Pons (tissue), 1 donor: ENCODE data around the gene FBXO3.
A peak's percentile ranks its signal among the peaks of the same experiment; 100 is the strongest.

Experiments
- DNase-seq: peaks from one replicate; pipeline ENCODE4 v3.0.0-alpha.2; 2016; ENCODE audit warnings: low spot score

Gene FBXO3

DNA sequence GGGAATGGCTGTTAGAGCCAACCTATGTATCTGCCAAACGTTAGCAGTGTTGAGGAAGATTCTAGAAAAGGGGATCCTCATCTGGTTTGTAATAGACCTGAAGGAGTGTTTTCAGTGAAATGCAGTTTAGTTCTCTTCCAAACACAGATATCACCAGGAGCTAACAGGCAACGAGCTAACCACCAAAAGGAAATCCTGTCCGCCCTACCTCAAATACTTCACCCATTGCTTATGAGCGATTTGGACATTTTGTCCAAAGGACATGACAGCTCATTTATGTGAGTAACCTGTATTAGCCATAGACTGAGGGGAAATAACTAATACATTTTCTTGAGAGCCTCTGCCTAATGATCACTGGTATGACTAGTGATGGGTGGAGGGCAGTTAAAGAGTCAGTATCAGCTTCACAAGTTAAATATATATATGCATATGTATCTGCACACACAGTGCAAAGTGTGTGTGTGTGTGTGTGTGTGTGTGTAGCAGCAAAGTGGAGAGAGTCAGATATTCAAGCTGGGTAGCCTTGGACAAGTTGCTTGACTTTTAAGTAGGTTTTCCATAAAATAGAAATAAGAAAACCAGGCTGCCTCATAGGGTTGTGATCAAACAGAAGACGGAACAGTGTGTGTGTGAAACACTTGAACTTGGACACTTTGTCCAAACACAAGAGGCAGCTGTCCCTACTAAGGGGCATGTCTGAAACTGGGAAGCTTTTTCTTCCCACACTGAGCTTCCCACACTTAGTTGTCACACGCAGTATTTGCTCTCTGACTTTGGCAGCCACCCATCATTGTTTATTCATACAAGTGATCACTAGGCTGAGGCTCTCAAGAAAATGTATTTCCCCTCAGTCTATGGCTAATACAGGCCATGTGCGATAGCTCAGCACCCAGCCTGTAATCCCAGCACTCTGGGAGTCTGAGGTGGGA, 72.8 kb downstream of the FBXO3 start:
- DNase-seq = peak; percentile 97

GRCh38 chr11:33700502-33701271, 73.6 kb downstream of the FBXO3 start, which contains the start of gene C11orf91:
Gene C11orf91, minus strand, starts transcription at chr11:33700826. Its CDS starts 86 bp downstream, at chr11:33700740.
- DNase-seq = peak; percentile 85

- no peak for DNase-seq
Observed at GRCh38 chr11:33700063-33700501, 74.2 kb downstream of the FBXO3 start.

DNA sequence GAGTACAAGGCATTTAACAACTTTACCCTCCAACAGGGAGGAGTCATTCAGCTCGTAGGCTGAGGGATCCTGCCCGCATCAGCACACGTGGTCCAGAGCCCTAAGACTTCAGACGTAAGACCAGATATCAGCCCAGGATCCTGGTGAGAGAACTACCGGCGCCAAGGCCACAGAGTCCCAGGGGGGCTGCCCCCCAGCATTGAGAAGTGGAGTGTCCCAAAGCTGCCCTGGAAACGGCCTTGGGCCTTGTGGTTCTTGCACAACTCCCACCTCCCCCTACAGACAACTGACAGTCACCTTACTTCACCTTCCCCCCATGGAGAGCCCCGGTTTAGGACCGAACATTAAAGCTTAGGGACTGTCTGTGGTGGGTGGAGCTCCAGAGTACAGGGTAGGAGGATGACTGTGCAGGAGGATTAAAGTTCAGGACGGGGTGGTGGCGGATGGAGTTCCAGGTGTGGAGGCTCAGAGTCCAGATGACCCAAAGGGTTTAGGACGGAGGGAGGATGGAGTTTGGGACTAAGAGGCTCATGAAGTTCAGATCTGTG, 74.7 kb downstream of the FBXO3 start:
- no peak for DNase-seq

GRCh38 chr11:33698921-33699320, 75.4 kb downstream of the FBXO3 start:
- no peak for DNase-seq

DNA sequence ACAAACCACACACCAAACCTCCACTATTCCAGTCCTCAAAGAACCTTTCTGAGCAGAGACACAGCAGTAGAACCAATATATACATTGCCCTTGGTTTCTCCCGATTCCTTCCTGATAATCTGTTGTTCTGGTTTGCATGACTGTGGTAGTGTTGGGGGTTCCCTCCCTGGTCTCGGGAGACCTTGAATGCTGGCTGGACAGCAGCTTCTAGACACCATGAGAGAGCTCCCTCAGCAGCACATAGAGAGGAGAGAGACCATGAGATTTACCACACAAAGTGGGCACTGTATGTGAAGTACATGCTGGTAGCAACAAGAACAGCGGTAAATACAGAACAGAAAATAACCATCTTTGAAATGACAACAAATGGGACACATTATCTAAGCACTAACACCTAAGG, 76.3 kb downstream of the FBXO3 start:
- peak; percentile 49 for DNase-seq

GRCh38 chr11:33696931-33697638, 77.2 kb downstream of the FBXO3 start:
- no peak for DNase-seq

- DNase-seq = no peak
Observed at GRCh38 chr11:33696411-33696810, 77.9 kb downstream of the FBXO3 start.

- no peak for DNase-seq
Observed at GRCh38 chr11:33695051-33695566, 79.2 kb downstream of the FBXO3 start.

GRCh38 chr11:33694346-33695050, 79.8 kb downstream of the FBXO3 start:
- no peak for DNase-seq

GRCh38 chr11:33692541-33692940, 81.8 kb downstream of the FBXO3 start:
- no peak for DNase-seq

DNA sequence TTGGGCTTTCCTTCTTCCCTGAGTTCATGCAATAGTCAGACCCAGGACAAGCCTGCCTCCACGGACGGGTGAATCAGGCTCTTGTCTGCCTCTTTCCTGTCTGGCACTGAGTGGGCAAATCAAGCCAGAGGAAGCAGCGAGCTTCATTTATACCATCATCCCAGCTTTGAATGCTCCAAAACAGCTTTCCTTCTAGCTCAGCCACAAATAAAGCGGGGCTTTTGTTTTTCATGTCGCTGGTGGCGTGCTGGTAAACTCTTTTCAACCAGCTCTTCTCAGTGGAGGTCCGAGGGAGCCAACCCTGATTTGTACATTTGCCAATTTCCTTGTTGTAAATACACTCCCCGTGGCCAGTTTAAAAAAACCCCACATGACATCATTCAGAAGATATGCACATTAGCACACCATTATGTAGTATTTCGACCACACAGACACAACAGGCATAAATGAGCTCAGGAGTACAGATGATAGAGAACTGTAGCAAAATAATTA, 82.3 kb downstream of the FBXO3 start:
- DNase-seq = peak; percentile 94

DNA sequence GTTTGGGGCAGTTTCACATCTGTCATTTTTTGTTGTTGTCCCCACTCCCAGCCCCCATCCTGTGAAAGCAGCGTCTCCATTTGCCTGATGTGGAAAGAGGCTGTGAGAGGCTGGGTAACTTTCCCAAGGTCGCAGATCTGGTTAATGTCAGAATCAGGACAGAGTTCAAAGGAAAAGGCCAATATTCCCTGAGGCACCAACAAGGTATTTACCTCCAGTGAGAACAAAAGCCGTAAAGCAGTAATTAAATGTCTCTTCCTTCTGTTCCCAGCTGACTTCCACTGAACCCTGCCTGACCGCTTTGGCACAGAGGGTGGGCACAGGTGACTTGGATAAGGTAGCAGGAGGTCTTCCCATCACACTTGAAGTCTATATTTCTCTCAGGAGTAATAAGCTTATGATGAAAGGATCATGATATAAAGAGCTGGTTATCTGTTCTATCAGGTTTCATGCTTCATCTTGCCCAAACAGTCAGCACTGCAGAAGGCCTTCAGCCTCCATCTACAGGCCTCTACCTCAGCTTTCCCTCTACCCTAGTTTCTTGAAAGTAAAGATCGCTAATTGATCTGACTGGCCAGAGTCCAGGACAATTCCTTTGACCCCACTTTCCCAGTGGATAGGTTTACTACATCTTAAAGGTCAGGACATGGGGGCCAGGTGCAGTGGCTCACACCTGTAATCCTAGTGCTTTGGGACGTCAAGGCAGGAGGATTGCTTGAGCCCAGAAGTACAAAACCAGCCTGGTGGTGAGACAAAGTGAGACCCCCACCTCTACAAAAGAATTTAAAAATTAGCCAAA, 83.1 kb downstream of the FBXO3 start:
- DNase-seq = no peak
